Astrocyte of the cerebellum (primary cell): Measurements from ENCODE around the gene GRHPR.

Source experiments
- DNase-seq: peaks from one replicate; pipeline ENCODE4 v3.0.0-alpha.2; 2011; ENCODE audit warnings: low read depth
- H3K4me3 ChIP-seq: 2 replicates; pipeline ENCODE4 v1.5.1; 2011; ENCODE audit warnings: mild to moderate bottlenecking, low read depth, low read length, moderate library complexity
- in situ Hi-C: cut with HindIII; loops from 2 replicates; pipeline ENCODE4 v1.10.0; 2017; ENCODE audit warnings: low sequenced_read_pairs
- TF ChIP-seq, protein P1 (sequence below): IDR thresholded peaks from 2 replicates; pipeline ENCODE4 v1.5.1; 2012; ENCODE audit warnings: low read length, low read depth, moderate library complexity, mild to moderate bottlenecking; ENCODE audit errors: missing control alignments

GRHPR gene

DNA sequence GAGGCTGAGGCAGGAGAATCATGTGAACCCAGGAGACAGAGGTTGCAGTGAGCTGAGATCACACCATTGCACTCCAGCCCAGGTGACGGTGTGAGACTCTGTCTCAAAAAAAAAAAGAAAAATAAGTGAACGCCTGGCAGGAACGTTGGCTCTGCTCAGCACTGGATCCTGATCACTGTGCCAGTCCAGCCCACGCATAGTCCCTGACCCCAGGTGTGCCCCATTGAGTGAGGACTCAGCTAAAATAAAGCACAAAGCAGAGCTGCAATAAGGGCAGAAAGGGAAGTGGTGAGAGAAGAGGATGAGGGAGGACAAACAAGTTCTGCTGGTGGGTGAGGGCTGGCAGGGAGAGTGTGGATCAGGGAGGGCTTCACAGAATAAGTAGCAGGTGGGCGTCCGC lies 4.3 kb downstream of the GRHPR start:
- DNase-seq, result no peak
- in situ Hi-C loops, result no loop called here
- no peak overlapping the region for H3K4me3 ChIP-seq
- TF ChIP-seq, protein P1, sequence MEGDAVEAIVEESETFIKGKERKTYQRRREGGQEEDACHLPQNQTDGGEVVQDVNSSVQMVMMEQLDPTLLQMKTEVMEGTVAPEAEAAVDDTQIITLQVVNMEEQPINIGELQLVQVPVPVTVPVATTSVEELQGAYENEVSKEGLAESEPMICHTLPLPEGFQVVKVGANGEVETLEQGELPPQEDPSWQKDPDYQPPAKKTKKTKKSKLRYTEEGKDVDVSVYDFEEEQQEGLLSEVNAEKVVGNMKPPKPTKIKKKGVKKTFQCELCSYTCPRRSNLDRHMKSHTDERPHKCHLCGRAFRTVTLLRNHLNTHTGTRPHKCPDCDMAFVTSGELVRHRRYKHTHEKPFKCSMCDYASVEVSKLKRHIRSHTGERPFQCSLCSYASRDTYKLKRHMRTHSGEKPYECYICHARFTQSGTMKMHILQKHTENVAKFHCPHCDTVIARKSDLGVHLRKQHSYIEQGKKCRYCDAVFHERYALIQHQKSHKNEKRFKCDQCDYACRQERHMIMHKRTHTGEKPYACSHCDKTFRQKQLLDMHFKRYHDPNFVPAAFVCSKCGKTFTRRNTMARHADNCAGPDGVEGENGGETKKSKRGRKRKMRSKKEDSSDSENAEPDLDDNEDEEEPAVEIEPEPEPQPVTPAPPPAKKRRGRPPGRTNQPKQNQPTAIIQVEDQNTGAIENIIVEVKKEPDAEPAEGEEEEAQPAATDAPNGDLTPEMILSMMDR, result no peak

DNA sequence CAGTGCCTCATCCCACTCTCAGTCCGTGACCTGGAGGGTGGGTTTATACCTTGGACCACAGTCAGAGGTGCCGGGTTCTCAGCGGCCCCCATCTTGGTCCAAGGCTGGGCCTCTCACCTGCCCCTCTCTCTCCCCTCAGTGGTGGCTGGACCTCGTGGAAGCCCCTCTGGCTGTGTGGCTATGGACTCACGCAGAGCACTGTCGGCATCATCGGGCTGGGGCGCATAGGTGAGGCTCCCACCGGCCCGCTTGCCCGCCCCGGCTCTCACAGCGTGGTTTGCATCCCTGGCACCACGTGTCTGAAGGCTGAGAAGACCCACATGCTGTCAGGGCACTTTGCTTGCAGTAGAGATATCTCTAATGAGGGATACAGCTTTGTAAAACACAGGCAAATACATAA lies 5.8 kb downstream of the GRHPR start:
- TF ChIP-seq, protein P1, result no peak
- no peak overlapping the region for H3K4me3 ChIP-seq
- DNase-seq, result no peak
- in situ Hi-C loops, result no loop called here

DNA sequence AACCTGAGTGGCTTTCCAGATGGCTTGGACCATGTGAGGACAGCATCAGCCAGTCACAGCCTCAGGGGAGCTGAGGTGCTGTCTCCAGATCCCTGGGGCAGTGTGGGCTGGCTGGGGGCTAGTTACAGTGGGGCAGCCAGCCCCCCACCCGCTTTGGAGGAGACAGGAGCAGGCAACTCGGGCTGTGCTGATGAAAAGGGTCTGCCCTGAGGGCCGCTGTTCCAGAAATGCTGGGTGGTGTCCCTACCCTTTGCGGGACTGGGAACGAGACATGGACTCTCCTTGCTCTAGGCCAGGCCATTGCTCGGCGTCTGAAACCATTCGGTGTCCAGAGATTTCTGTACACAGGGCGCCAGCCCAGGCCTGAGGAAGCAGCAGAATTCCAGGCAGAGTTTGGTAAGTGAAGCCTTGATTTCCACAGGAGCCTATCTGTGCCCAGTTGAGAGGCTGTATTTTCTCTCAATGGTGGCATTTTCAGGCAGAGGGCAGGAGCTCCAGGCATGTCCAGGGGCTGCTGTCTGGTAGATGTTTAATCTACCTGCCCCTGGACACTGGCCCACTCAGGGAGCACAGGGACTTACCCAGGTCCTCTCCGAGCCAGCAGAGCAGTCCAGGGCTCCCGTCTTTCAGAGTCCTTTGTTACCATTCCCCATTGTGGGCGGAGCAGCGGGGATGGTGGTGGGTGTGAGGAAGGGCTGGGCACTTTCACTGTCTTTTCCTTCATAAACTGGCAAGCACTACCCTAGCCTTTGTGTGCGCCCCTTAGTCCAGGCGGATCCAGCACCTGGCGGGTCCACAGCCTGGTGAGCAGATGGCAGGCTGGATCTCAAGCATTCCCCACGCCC lies 7.2 kb downstream of the GRHPR start:
- TF ChIP-seq, protein P1, result no peak
- no peak for DNase-seq
- H3K4me3 ChIP-seq, result no peak overlapping the region
- in situ Hi-C loops, result no loop called here

DNA sequence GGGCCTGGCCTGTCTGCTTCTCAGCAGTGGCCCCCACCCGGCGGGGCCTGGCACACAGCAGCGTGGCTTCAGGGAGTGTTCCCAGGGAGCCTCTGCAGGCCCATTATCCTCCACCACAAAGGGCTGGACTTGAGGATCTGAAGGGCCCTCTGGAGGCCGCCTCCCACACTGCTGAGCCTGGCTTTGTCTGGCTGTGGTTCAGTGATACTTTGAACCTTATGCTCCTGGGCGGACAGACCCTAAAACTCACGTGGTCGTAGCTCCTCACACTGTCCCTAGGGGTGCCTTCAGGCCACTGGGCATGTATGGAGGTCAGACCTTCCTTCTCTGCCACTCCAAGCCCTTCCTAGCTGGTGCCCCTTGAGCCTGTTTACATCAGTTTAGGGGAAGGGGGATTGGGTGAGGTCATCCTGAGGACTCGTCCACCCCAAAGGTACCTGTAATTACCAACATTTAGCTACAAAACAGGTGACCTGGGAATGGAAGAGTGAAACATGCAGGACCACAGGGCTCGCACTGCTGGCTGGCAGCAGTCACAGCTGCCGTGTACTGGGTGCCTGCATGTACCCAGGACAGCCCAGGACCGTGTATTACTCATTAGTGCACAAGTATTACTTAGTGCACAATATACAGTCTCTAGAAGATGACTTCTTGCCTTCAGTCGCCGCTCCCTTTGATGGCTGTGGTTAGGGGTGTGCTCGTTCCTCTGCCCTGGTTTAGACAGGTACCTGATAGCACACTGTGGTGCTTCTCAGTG lies 8.5 kb downstream of the GRHPR start:
- no peak overlapping the region for H3K4me3 ChIP-seq
- no peak for DNase-seq
- in situ Hi-C loops, result no loop called here
- TF ChIP-seq, protein P1, result peak; percentile 37

DNA sequence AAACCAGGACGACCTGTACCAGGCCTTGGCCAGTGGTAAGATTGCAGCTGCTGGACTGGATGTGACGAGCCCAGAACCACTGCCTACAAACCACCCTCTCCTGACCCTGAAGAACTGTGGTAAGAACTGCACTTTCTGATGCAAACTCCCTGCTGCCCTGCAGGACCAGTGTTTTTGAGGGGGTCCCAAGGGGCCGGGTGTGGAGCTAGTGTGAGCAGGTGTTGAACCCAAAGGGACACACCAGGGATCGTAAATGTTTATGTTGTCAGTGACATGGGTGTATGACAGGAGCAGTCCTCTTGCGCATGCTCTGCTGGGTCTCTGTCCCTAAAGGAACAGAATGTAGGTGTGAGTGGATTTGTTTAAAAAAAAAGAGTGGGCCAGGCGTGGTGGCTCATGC lies 9.5 kb downstream of the GRHPR start:
- DNase-seq, result no peak
- H3K4me3 ChIP-seq, result no peak overlapping the region
- TF ChIP-seq, protein P1, result no peak
- in situ Hi-C loops, result no loop called here

DNA sequence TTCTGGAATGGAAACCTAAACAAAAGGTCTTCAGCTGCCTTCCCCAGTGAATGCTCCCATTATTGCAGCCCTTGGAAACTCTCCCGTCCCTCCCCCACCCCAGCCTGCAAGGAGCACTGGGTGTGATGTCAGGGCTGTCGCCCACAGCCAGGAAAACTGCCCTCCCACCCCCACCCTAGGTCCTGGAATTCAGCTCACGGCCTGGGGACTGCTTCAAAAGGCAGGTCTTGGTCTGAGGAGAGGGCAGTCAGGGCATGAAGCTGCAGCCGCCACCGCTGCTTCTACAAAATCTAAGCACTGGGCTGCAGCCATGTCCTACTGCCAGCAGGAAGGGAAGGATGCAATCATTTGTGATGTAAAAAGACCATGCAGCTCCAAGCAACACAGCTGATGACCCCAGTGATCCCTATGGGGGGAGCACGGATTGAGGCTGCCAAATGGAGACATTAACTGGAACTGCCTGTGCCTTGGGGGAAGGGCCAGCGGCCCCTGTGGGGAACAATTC lies 11.4 kb downstream of the GRHPR start:
- H3K4me3 ChIP-seq, result no peak overlapping the region
- TF ChIP-seq, protein P1, result no peak
- in situ Hi-C loops, result no loop called here
- no peak for DNase-seq
